GM23248 (cell line): ENCODE results near the gene FAM83D. TPM values are rescaled to one million over a fixed set of nuclear protein-coding genes. Genes with fewer than 3 reads are reported as not detected.
"Not testable (repeated sequence)": the region's sequence is repeated elsewhere in the genome, so short reads cannot be mapped to it uniquely, and the experiment has no call there.

Source experiments
- DNase-seq: peaks from one replicate; pipeline ENCODE4 v3.0.0-alpha.2; 2015
- H2AFZ ChIP-seq: fragments of 200-600 bp; sonication (generic); 2 replicates; pipeline ENCODE4 v1.6.1; 2016; ENCODE audit warnings: antibody characterized with exemption
- H3F3A ChIP-seq: fragments of 200-600 bp; sonication (generic); 2 replicates; pipeline ENCODE4 v1.6.1; 2016; ENCODE audit warnings: mild to moderate bottlenecking, antibody characterized with exemption, mixed run types; ENCODE audit not compliant: insufficient read depth
- H3K27ac ChIP-seq: fragments of 200-600 bp; sonication (generic); 2 replicates; pipeline ENCODE4 v1.5.1; 2016; ENCODE audit warnings: mild to moderate bottlenecking
- H3K27me3 ChIP-seq: fragments of 200-600 bp; sonication (generic); replicated peaks from 2 replicates; pipeline ENCODE4 v1.6.1; 2016; ENCODE audit warnings: mild to moderate bottlenecking; ENCODE audit not compliant: insufficient read depth
- H3K36me3 ChIP-seq: fragments of 200-600 bp; sonication (generic); 2 replicates; pipeline ENCODE4 v1.6.1; 2016; ENCODE audit warnings: low read depth, mild to moderate bottlenecking
- H3K4me1 ChIP-seq: fragments of 200-600 bp; sonication (generic); 2 replicates; pipeline ENCODE4 v1.6.1; 2016; ENCODE audit warnings: mild to moderate bottlenecking; ENCODE audit not compliant: insufficient read depth
- H3K4me2 ChIP-seq: fragments of 200-600 bp; sonication (generic); one replicate; pipeline ENCODE4 v1.6.1; 2016; ENCODE audit warnings: mild to moderate bottlenecking; ENCODE audit not compliant: unreplicated experiment
- H3K4me3 ChIP-seq: fragments of 200-600 bp; sonication (generic); 2 replicates; pipeline ENCODE4 v1.5.1; 2016; ENCODE audit warnings: mild to moderate bottlenecking
- H3K79me2 ChIP-seq: fragments of 200-600 bp; sonication (generic); 2 replicates; pipeline ENCODE4 v1.6.1; 2016; ENCODE audit warnings: mild to moderate bottlenecking; ENCODE audit not compliant: insufficient read depth
- H3K9ac ChIP-seq: fragments of 200-600 bp; sonication (generic); 2 replicates; pipeline ENCODE4 v1.6.1; 2016; ENCODE audit warnings: mild to moderate bottlenecking
- H3K9me2 ChIP-seq: fragments of 200-600 bp; sonication (generic); 2 replicates; pipeline ENCODE4 v1.6.1; 2016; ENCODE audit warnings: mixed run types, mild to moderate bottlenecking, moderate library complexity; ENCODE audit not compliant: insufficient read depth
- H3K9me3 ChIP-seq: fragments of 200-600 bp; sonication (generic); one replicate; pipeline ENCODE4 v1.6.1; 2017; ENCODE audit warnings: low read depth
- H4K20me1 ChIP-seq: fragments of 200-600 bp; sonication (generic); 2 replicates; pipeline ENCODE4 v1.6.0; 2016; ENCODE audit not compliant: insufficient read depth
- EZH2 ChIP-seq: fragments of 200-600 bp; sonication (generic); IDR thresholded peaks from 2 replicates; pipeline ENCODE4 v1.6.1; 2018; ENCODE audit warnings: antibody characterized with exemption, mild to moderate bottlenecking; ENCODE audit not compliant: insufficient read depth, poor library complexity, severe bottlenecking
- EZH2phosphoT487 ChIP-seq: fragments of 200-600 bp; sonication (generic); IDR thresholded peaks from 2 replicates; pipeline ENCODE4 v1.6.1; 2018; ENCODE audit warnings: antibody characterized with exemption, moderate library complexity, mild to moderate bottlenecking, low read depth; ENCODE audit not compliant: insufficient read depth
- WGBS, 2 experiments: methylation state at CpG; one replicate each; pipeline ENCODE4 v1.1.6; 2015 to 2017; ENCODE audit warnings: low lambda C conversion rate in 2 of 2, low coverage in 1 of 2; ENCODE audit errors: missing lambda C conversion rate in 2 of 2; 5-methylcytosine and 5-hydroxymethylcytosine counted together
- in situ Hi-C: fragments of 300-500 bp; cut with MboI; formaldehyde crosslinking; loops from 2 replicates; pipeline ENCODE4 v1.15.0; 2020
- polyA plus RNA-seq: library from polyadenylated mRNA; unstranded; fragments of >200 nt; fragmentation: Nextera tagmentation; extraction: Ambion mirVana; gene quantifications from 2 replicates; pipeline ENCODE4 v1.2.1, GENCODE V29; 2016
- total RNA-seq: library from RNA; depleted of rRNA; stranded (reverse); fragments of >200 nt; shearing (Covaris generic); gene quantifications from 2 replicates; pipeline ENCODE4 v1.2.3, GENCODE V29; 2014

The FAM83D gene
- total and polyA plus RNA-seq, 2 experiments from 2014 or later = 11.4 to 18.2 TPM

- no peaks in the 10 kb centered on the region for H3K36me3 ChIP-seq
- DNase-seq = no peak
- H3K27ac ChIP-seq = no peak overlapping the region
Measured at GRCh38 chr20:38953630-38954340, 27.6 kb downstream of the FAM83D start.

GRCh38 chr20:38957235-38957876, 31.1 kb downstream of the FAM83D start:
- 98 to 99% methylated on average over 5 of the region's 5 CpGs for WGBS, 2 experiments
- Histone ChIP-seq H3K4me2 (no peak overlapping the region), H3K9me3 (no peaks in the 10 kb centered on the region), H3K4me3 (no peak overlapping the region), H3K27me3 (no peaks in the 10 kb centered on the region), H3K36me3 (no peaks in the 10 kb centered on the region), H3K4me1 (no peaks in the 10 kb centered on the region), H3K9ac (no peak overlapping the region), H4K20me1 (no peaks in the 10 kb centered on the region), H3K27ac (no peak overlapping the region), H2AFZ (no peak overlapping the region), H3K9me2 (no peaks in the 10 kb centered on the region), H3K79me2 (no peaks in the 10 kb centered on the region; the same call in 1 of the 2 replicates), H3F3A (no peaks in the 10 kb centered on the region)
- in situ Hi-C loops = no loop called here
- DNase-seq = no peak
- TF ChIP-seq EZH2 (no peak), EZH2phosphoT487 (no peak)

More at GRCh38 chr20:38953630-38954340, 27.6 kb downstream of the FAM83D start:
- no peaks in the 10 kb centered on the region for H3K27me3 ChIP-seq
- H3K4me3 ChIP-seq = no peak overlapping the region
- in situ Hi-C loops = no loop called here
- TF ChIP-seq EZH2 = no peak
- no peak for TF ChIP-seq EZH2phosphoT487
- no peaks in the 10 kb centered on the region for H3K9me2 ChIP-seq
- no peaks in the 10 kb centered on the region for H3K79me2 ChIP-seq
- H3K9ac ChIP-seq = no peak overlapping the region
- no peaks in the 10 kb centered on the region for H3F3A ChIP-seq
- no peaks in the 10 kb centered on the region for H4K20me1 ChIP-seq
- no peak overlapping the region for H2AFZ ChIP-seq
- no peaks in the 10 kb centered on the region for H3K9me3 ChIP-seq
- no peaks in the 10 kb centered on the region for H3K4me1 ChIP-seq
- H3K4me2 ChIP-seq = no peak overlapping the region
- WGBS, 2 experiments = 93 to 95% methylated on average over 8 of the region's 8 CpGs

- Histone ChIP-seq H3F3A (no peaks in the 10 kb centered on the region), H3K9ac (no peak overlapping the region), H3K4me2 (no peak overlapping the region), H3K79me2 (peaks cover 5% of the 10 kb centered on the region), H2AFZ (no peak overlapping the region), H3K4me1 (peaks cover under 1% of the 10 kb centered on the region; the same call in 1 of the 2 replicates), H3K27me3 (no peaks in the 10 kb centered on the region), H3K4me3 (no peak overlapping the region), H4K20me1 (no peaks in the 10 kb centered on the region), H3K9me3 (no peaks in the 10 kb centered on the region), H3K27ac (no peak overlapping the region), H3K36me3 (no peaks in the 10 kb centered on the region), H3K9me2 (no peaks in the 10 kb centered on the region)
- in situ Hi-C loops = no loop called here
- 94 to 95% methylated on average over 8 of the region's 8 CpGs for WGBS, 2 experiments
- no peak for DNase-seq
- TF ChIP-seq EZH2phosphoT487 = no peak
- no peak for TF ChIP-seq EZH2
Measured at GRCh38 chr20:38957915-38958485, 31.8 kb downstream of the FAM83D start.

GRCh38 chr20:38960187-38960687, 34.0 kb downstream of the FAM83D start:
- H2AFZ ChIP-seq, H3K4me3 ChIP-seq, H3K4me1 ChIP-seq, H3K9me3 ChIP-seq, H3K4me2 ChIP-seq, H4K20me1 ChIP-seq, DNase-seq, H3K27me3 ChIP-seq, in situ Hi-C loops, H3F3A ChIP-seq, H3K36me3 ChIP-seq, H3K27ac ChIP-seq, H3K9me2 ChIP-seq, H3K9ac ChIP-seq: not testable (repeated sequence)
- 94 to 98% methylated on average over 9 of the region's 9 CpGs for WGBS, 2 experiments
- peaks cover 27% of the 10 kb centered on the region for H3K79me2 ChIP-seq
